GM23248 (cell line): ENCODE measurements around the gene OR52E8. TPM values are rescaled to one million over a fixed set of nuclear protein-coding genes. Genes with fewer than 3 reads are reported as not detected.

ENCODE experiments used
- DNase-seq: peaks from one replicate; pipeline ENCODE4 v3.0.0-alpha.2; 2015
- H2AFZ ChIP-seq: fragments of 200-600 bp; sonication (generic); 2 replicates; pipeline ENCODE4 v1.6.1; 2016; ENCODE audit warnings: antibody characterized with exemption
- H3F3A ChIP-seq: fragments of 200-600 bp; sonication (generic); 2 replicates; pipeline ENCODE4 v1.6.1; 2016; ENCODE audit warnings: mild to moderate bottlenecking, antibody characterized with exemption, mixed run types; ENCODE audit not compliant: insufficient read depth
- H3K27ac ChIP-seq: fragments of 200-600 bp; sonication (generic); 2 replicates; pipeline ENCODE4 v1.5.1; 2016; ENCODE audit warnings: mild to moderate bottlenecking
- H3K27me3 ChIP-seq: fragments of 200-600 bp; sonication (generic); replicated peaks from 2 replicates; pipeline ENCODE4 v1.6.1; 2016; ENCODE audit warnings: mild to moderate bottlenecking; ENCODE audit not compliant: insufficient read depth
- H3K36me3 ChIP-seq: fragments of 200-600 bp; sonication (generic); 2 replicates; pipeline ENCODE4 v1.6.1; 2016; ENCODE audit warnings: low read depth, mild to moderate bottlenecking
- H3K4me1 ChIP-seq: fragments of 200-600 bp; sonication (generic); 2 replicates; pipeline ENCODE4 v1.6.1; 2016; ENCODE audit warnings: mild to moderate bottlenecking; ENCODE audit not compliant: insufficient read depth
- H3K4me2 ChIP-seq: fragments of 200-600 bp; sonication (generic); one replicate; pipeline ENCODE4 v1.6.1; 2016; ENCODE audit warnings: mild to moderate bottlenecking; ENCODE audit not compliant: unreplicated experiment
- H3K4me3 ChIP-seq: fragments of 200-600 bp; sonication (generic); 2 replicates; pipeline ENCODE4 v1.5.1; 2016; ENCODE audit warnings: mild to moderate bottlenecking
- H3K79me2 ChIP-seq: fragments of 200-600 bp; sonication (generic); 2 replicates; pipeline ENCODE4 v1.6.1; 2016; ENCODE audit warnings: mild to moderate bottlenecking; ENCODE audit not compliant: insufficient read depth
- H3K9ac ChIP-seq: fragments of 200-600 bp; sonication (generic); 2 replicates; pipeline ENCODE4 v1.6.1; 2016; ENCODE audit warnings: mild to moderate bottlenecking
- H3K9me2 ChIP-seq: fragments of 200-600 bp; sonication (generic); 2 replicates; pipeline ENCODE4 v1.6.1; 2016; ENCODE audit warnings: mixed run types, mild to moderate bottlenecking, moderate library complexity; ENCODE audit not compliant: insufficient read depth
- H3K9me3 ChIP-seq: fragments of 200-600 bp; sonication (generic); one replicate; pipeline ENCODE4 v1.6.1; 2017; ENCODE audit warnings: low read depth
- H4K20me1 ChIP-seq: fragments of 200-600 bp; sonication (generic); 2 replicates; pipeline ENCODE4 v1.6.0; 2016; ENCODE audit not compliant: insufficient read depth
- EZH2 ChIP-seq: fragments of 200-600 bp; sonication (generic); IDR thresholded peaks from 2 replicates; pipeline ENCODE4 v1.6.1; 2018; ENCODE audit warnings: antibody characterized with exemption, mild to moderate bottlenecking; ENCODE audit not compliant: insufficient read depth, poor library complexity, severe bottlenecking
- EZH2phosphoT487 ChIP-seq: fragments of 200-600 bp; sonication (generic); IDR thresholded peaks from 2 replicates; pipeline ENCODE4 v1.6.1; 2018; ENCODE audit warnings: antibody characterized with exemption, moderate library complexity, mild to moderate bottlenecking, low read depth; ENCODE audit not compliant: insufficient read depth
- WGBS, 2 experiments: methylation state at CpG; one replicate each; pipeline ENCODE4 v1.1.6; 2015 to 2017; ENCODE audit warnings: low lambda C conversion rate in 2 of 2, low coverage in 1 of 2; ENCODE audit errors: missing lambda C conversion rate in 2 of 2; 5-methylcytosine and 5-hydroxymethylcytosine counted together
- in situ Hi-C: fragments of 300-500 bp; cut with MboI; formaldehyde crosslinking; loops from 2 replicates; pipeline ENCODE4 v1.15.0; 2020
- polyA plus RNA-seq: library from polyadenylated mRNA; unstranded; fragments of >200 nt; fragmentation: Nextera tagmentation; extraction: Ambion mirVana; gene quantifications from 2 replicates; pipeline ENCODE4 v1.2.1, GENCODE V29; 2016
- total RNA-seq: library from RNA; depleted of rRNA; stranded (reverse); fragments of >200 nt; shearing (Covaris generic); gene quantifications from 2 replicates; pipeline ENCODE4 v1.2.3, GENCODE V29; 2014

OR52E8 gene
- total and polyA plus RNA-seq, 2 experiments from 2014 or later = not detected

- 25 to 30% methylated on average over 2 of the region's 2 CpGs for WGBS, 2 experiments
- in situ Hi-C loops = no loop called here
- Histone ChIP-seq H3K9me3 (no peaks in the 10 kb centered on the region), H3K4me3 (no peak overlapping the region), H3K36me3 (no peaks in the 10 kb centered on the region), H4K20me1 (no peaks in the 10 kb centered on the region), H3F3A (no peaks in the 10 kb centered on the region), H3K27ac (no peak overlapping the region), H3K27me3 (no peaks in the 10 kb centered on the region), H2AFZ (no peak overlapping the region), H3K79me2 (no peaks in the 10 kb centered on the region), H3K9ac (no peak overlapping the region), H3K4me1 (no peaks in the 10 kb centered on the region), H3K9me2 (no peaks in the 10 kb centered on the region), H3K4me2 (no peak overlapping the region)
- DNase-seq = no peak
- TF ChIP-seq EZH2 = no peak
- TF ChIP-seq EZH2phosphoT487 = no peak
Observed at GRCh38 chr11:5837695-5838094, 19.8 kb downstream of the OR52E8 start.

GRCh38 chr11:5833446-5833845, 24.0 kb downstream of the OR52E8 start:
- no peak for TF ChIP-seq EZH2
- no peak for TF ChIP-seq EZH2phosphoT487
- Histone ChIP-seq H3K79me2 (no peaks in the 10 kb centered on the region), H3K27ac (no peak overlapping the region), H3K4me3 (no peak overlapping the region), H3K4me1 (no peaks in the 10 kb centered on the region), H3K9me2 (no peaks in the 10 kb centered on the region), H3K4me2 (no peak overlapping the region), H4K20me1 (no peaks in the 10 kb centered on the region), H3K9me3 (no peaks in the 10 kb centered on the region), H3K27me3 (no peaks in the 10 kb centered on the region), H2AFZ (no peak overlapping the region), H3K9ac (no peak overlapping the region), H3F3A (no peaks in the 10 kb centered on the region), H3K36me3 (no peaks in the 10 kb centered on the region)
- DNase-seq = no peak
- 11 to 20% methylated on average over 2 of the region's 2 CpGs for WGBS, 2 experiments
- in situ Hi-C loops = no loop called here

- in situ Hi-C loops = no loop called here
- Histone ChIP-seq H3K79me2 (no peaks in the 10 kb centered on the region), H3K27me3 (no peaks in the 10 kb centered on the region), H3K9me3 (no peaks in the 10 kb centered on the region), H3K9ac (no peak overlapping the region), H3K27ac (no peak overlapping the region), H2AFZ (no peak overlapping the region), H3K4me3 (no peak overlapping the region), H3K9me2 (no peaks in the 10 kb centered on the region), H3K36me3 (no peaks in the 10 kb centered on the region), H3F3A (no peaks in the 10 kb centered on the region), H4K20me1 (no peaks in the 10 kb centered on the region), H3K4me2 (no peak overlapping the region), H3K4me1 (no peaks in the 10 kb centered on the region)
- TF ChIP-seq EZH2phosphoT487 = no peak
- no peak for TF ChIP-seq EZH2
- WGBS, 2 experiments = 36 to 47% methylated on average over 6 of the region's 6 CpGs
- no peak for DNase-seq
Observed at GRCh38 chr11:5831196-5831829, 26.2 kb downstream of the OR52E8 start.

- Histone ChIP-seq H3K4me2 (no peak overlapping the region), H3K27ac (no peak overlapping the region), H3K79me2 (no peaks in the 10 kb centered on the region), H3K4me1 (no peaks in the 10 kb centered on the region), H3K36me3 (no peaks in the 10 kb centered on the region), H3F3A (no peaks in the 10 kb centered on the region), H3K9ac (no peak overlapping the region), H4K20me1 (no peaks in the 10 kb centered on the region), H3K9me3 (no peaks in the 10 kb centered on the region), H3K4me3 (no peak overlapping the region), H3K9me2 (no peaks in the 10 kb centered on the region), H3K27me3 (0 out of 2 replicates have a peak, but pooled peaks cover 4% of the 10 kb centered on the region), H2AFZ (no peak overlapping the region)
- no peak for TF ChIP-seq EZH2phosphoT487
- no peak for TF ChIP-seq EZH2
- DNase-seq = no peak
- 65 to 76% methylated on average over 1 of the region's 1 CpG for WGBS, 2 experiments
- in situ Hi-C loops = no loop called here
Observed at GRCh38 chr11:5818245-5818886, 39.1 kb downstream of the OR52E8 start.
